ENCODE results near the gene ABHD8. TPM values are rescaled to one million over a fixed set of nuclear protein-coding genes. Genes with fewer than 3 reads are reported as not detected.

Gene ABHD8
- total and polyA plus RNA-seq, 11 donors = 7.4 to 21.8 (median 11.6) TPM

DNA sequence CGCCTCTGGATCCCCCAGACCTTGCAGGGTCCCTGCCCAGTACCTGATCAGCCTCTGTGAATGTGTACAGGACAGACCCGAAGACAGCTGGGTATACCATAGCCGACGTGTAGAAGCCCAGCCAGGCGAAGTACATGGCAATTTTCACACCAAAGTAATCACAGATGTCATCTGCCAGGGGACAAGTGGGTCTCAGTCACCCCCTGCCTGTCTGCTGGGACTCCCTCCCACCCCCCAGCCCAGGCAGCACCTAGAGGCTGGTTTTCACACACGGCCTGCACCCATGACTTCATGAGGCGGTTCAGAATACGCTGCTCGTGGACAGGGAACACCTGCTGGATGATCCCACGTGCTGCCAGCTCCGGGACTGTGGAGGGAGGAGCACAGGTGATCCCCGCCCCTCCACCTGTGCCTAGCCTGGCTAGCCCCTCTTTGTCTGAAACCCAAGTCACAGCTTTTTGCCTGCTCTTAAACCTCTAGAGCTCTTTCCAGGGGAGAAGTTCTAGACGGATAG, 27.9 kb upstream of the ABHD8 start:
- ATAC-seq (no peak), DNase-seq (no peak)
- Histone ChIP-seq H3K9me3 (no peaks in the 10 kb centered on the region), H3K27me3 (peaks cover 0 to 17% (median 0%) of the 10 kb centered on the region in 9 donors), H3K36me3 (peaks cover 0 to 17% (median 0%) of the 10 kb centered on the region in 9 donors), H3K4me3 (no peak overlapping the region), H3K27ac (no peak overlapping the region), H3K4me1 (peaks cover 0 to 42% (median 18%) of the 10 kb centered on the region in 12 donors)
- intact Hi-C loops (cut with DNase I) = no loop called here
- TF ChIP-seq POLR2A (IDR thresholded peaks at IDR 0.05) = no peak
- TF ChIP-seq, protein P1, sequence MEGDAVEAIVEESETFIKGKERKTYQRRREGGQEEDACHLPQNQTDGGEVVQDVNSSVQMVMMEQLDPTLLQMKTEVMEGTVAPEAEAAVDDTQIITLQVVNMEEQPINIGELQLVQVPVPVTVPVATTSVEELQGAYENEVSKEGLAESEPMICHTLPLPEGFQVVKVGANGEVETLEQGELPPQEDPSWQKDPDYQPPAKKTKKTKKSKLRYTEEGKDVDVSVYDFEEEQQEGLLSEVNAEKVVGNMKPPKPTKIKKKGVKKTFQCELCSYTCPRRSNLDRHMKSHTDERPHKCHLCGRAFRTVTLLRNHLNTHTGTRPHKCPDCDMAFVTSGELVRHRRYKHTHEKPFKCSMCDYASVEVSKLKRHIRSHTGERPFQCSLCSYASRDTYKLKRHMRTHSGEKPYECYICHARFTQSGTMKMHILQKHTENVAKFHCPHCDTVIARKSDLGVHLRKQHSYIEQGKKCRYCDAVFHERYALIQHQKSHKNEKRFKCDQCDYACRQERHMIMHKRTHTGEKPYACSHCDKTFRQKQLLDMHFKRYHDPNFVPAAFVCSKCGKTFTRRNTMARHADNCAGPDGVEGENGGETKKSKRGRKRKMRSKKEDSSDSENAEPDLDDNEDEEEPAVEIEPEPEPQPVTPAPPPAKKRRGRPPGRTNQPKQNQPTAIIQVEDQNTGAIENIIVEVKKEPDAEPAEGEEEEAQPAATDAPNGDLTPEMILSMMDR (IDR thresholded peaks at IDR 0.05) = no peak
- WGBS, 4 donors = 83 to 90% (median 89%) methylated on average over 13 of the region's 13 CpGs

DNA sequence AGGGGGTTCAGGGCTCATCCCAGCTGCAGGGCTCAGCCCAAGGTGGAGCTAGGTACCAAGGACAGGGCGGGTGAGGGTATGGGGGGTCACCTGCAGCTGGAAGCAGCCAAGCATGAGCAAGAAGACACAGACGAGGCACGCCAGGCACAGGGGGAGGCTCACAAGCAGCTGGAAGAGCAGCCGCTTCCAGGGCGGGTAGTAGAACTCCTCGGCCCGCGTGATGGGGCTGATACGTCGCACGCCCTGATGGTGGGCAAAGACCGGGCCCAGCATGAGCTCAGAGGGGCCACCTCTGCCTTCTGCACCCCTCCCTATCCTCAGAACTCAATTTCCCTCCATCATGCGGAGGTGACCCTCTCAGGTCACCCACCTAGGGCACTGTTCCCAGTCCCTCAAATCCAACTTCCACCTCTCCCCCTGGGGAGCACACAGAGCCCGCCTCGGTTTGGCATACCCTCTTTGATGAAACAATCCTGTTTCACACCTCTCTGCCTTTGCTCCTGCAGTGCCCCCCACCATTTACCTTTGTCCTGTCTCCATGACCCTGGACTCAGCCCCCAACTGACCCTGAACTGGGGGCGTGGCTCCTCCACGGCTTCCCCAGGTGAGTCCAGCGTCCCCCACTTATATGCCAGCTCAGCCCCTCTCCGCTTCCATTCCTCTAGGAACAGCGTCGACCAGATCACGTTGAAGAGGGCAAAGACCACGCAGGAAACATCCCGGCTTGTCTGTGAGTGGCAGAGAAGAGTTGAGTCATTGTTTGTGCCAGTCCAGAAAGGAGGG, 27.2 kb upstream of the ABHD8 start:
- TF ChIP-seq, protein P1 (IDR thresholded peaks at IDR 0.05) = no peak
- TF ChIP-seq POLR2A (IDR thresholded peaks at IDR 0.05) = no peak
- DNase-seq = no peak
- Histone ChIP-seq H3K36me3 (peaks cover 0 to 17% (median 0%) of the 10 kb centered on the region in 9 donors), H3K9me3 (no peaks in the 10 kb centered on the region), H3K27ac (no peak overlapping the region), H3K4me1 (peaks cover 0 to 36% (median 13%) of the 10 kb centered on the region in 12 donors), H3K4me3 (no peak overlapping the region), H3K27me3 (peaks cover 0 to 17% (median 0%) of the 10 kb centered on the region in 9 donors)
- ATAC-seq = no peak
- intact Hi-C loops (cut with DNase I) = no loop called here
- 92 to 96% (median 95%) methylated on average over 23 to 24 of the region's 24 CpGs for WGBS, 4 donors

DNA sequence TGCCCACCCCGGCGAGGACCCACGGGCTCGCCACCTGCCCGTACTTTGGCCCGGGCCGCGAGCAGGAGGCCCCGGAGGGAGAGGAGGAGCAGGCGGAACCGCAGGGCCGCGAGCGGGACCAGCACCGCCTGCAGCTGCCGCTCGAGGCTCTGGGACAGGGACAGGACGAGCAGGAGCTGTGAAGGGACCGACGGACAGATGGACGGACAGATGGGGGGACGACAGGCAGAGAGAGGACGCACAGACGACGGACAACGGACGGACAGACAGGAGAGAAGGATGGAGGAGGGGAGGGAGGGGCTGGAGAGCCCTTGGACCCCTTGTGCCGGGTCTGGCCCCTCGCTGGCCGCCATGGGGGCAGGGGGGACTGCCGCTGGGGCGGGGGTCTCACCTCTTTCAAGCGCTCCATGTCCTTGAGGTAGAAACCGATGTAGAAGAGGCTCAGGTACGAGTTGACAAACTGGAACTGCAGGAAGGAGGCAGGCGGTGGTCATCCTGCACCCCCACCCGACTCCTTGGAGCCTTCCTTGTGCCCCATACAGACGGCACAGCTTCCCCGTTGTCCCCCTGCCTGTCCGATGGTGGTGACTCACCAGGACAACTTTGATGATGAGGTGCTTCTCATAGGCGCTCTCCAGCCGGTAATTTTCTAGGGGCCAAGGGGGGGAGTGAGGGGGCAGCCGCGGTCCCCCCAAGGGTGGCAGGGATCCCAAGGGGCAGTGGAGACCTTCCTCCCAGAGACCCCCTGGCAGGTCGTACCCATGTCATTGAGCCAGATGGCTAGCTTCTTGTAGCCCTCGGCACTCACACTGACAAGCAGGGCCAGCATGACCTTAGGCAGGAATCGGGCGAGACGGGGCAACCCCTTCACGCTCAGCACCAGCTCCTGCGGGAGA, 26.4 kb upstream of the ABHD8 start:
- peaks cover 0 to 17% (median 0%) of the 10 kb centered on the region in 9 donors for H3K27me3 ChIP-seq
- intact Hi-C loops (cut with DNase I) = no loop called here
- TF ChIP-seq, protein P1 (IDR thresholded peaks at IDR 0.05) = no peak
- TF ChIP-seq POLR2A (IDR thresholded peaks at IDR 0.05) = no peak
- peak overlapping the region in 2 of 12 donors; percentile 12 to 51 for H3K4me3 ChIP-seq
- H3K9me3 ChIP-seq = no peaks in the 10 kb centered on the region
- 74 to 83% (median 76%) methylated on average over 46 to 51 of the region's 51 CpGs for WGBS, 4 donors
- no peak overlapping the region for H3K27ac ChIP-seq
- H3K36me3 ChIP-seq = peaks cover 0 to 17% (median 0%) of the 10 kb centered on the region in 9 donors
- DNase-seq = no peak
- peaks cover 0 to 29% (median 7%) of the 10 kb centered on the region in 12 donors for H3K4me1 ChIP-seq
- ATAC-seq = no peak

Measured in heart left ventricle (tissue), 16 donors.